Keratinocyte (primary cell): ENCODE data around the gene NLGN4X. TPM values are rescaled to one million over a fixed set of nuclear protein-coding genes. Genes with fewer than 3 reads are reported as not detected.

Experiments used
- DNase-seq: peaks from one replicate; pipeline ENCODE4 v3.0.0-alpha.2; 2011; ENCODE audit warnings: low read depth, missing footprints, low spot score
- FAIRE-seq: peaks from 2 replicates; lab custom pipeline; 2011; peaks lifted over from hg19 to GRCh38; lab: Jason Lieb, UNC
- H2AFZ ChIP-seq: 2 replicates; pipeline ENCODE4 v1.6.0; 2012; ENCODE audit warnings: low read length, control low read depth, inconsistent platforms; ENCODE audit not compliant: control insufficient read depth
- H3K27ac ChIP-seq: 2 replicates; pipeline ENCODE4 v1.5.1; 2011; ENCODE audit warnings: low read length; ENCODE audit not compliant: control insufficient read depth, insufficient read depth
- H3K27me3 ChIP-seq: 3 replicates; pipeline ENCODE4 v1.6.0; 2011; ENCODE audit warnings: low read length; ENCODE audit not compliant: control insufficient read depth, insufficient read depth; ENCODE audit errors: extremely low read depth
- H3K36me3 ChIP-seq, 2 experiments: 2 replicates in 1 of 2; 3 replicates in 1 of 2; pipeline ENCODE4 v1.5.1; 2011; ENCODE audit warnings: low read length in 2 of 2, mild to moderate bottlenecking in 1 of 2; ENCODE audit not compliant: control insufficient read depth in 2 of 2, insufficient read depth in 2 of 2; ENCODE audit errors: extremely low read depth in 1 of 2
- H3K4me1 ChIP-seq: 3 replicates; pipeline ENCODE4 v1.5.1; 2011; ENCODE audit warnings: low read length; ENCODE audit not compliant: control insufficient read depth, insufficient read depth; ENCODE audit errors: extremely low read depth
- H3K4me2 ChIP-seq: 3 replicates; pipeline ENCODE4 v1.6.0; 2011; ENCODE audit warnings: low read depth, low read length; ENCODE audit not compliant: control insufficient read depth, insufficient read depth; ENCODE audit errors: extremely low read depth
- H3K4me3 ChIP-seq, 3 experiments: fragments of 200-600 bp in 1 of 3; sonication (generic) in 1 of 3; 2 replicates in 2 of 3; 3 replicates in 1 of 3; pipeline ENCODE4 v1.5.1; 2011 to 2016; ENCODE audit warnings: low read length in 3 of 3, mild to moderate bottlenecking in 3 of 3, control low read depth in 2 of 3, inconsistent platforms in 1 of 3, low read depth in 1 of 3, mixed read lengths in 1 of 3, mixed run types in 1 of 3, moderate library complexity in 1 of 3; ENCODE audit not compliant: control insufficient read depth in 2 of 3, insufficient read depth in 2 of 3; ENCODE audit errors: extremely low read depth in 1 of 3
- H3K79me2 ChIP-seq: 2 replicates; pipeline ENCODE4 v1.6.0; 2012; ENCODE audit warnings: low read length; ENCODE audit not compliant: control insufficient read depth, insufficient read depth
- H3K9ac ChIP-seq: 3 replicates; pipeline ENCODE4 v1.6.0; 2011; ENCODE audit warnings: low read length; ENCODE audit not compliant: control insufficient read depth, insufficient read depth; ENCODE audit errors: extremely low read depth
- H3K9me1 ChIP-seq: 3 replicates; pipeline ENCODE4 v1.6.0; 2011; ENCODE audit warnings: low read length; ENCODE audit not compliant: control insufficient read depth, insufficient read depth; ENCODE audit errors: extremely low read depth
- H3K9me3 ChIP-seq: 2 replicates; pipeline ENCODE4 v1.5.1; 2012; ENCODE audit warnings: low read depth, low read length; ENCODE audit not compliant: control insufficient read depth
- H4K20me1 ChIP-seq: 3 replicates; pipeline ENCODE4 v1.6.0; 2011; ENCODE audit warnings: low read length; ENCODE audit not compliant: control insufficient read depth, insufficient read depth; ENCODE audit errors: extremely low read depth
- EZH2 ChIP-seq: IDR thresholded peaks from one replicate; pipeline ENCODE4 v1.6.1; 2012; ENCODE audit warnings: inconsistent platforms, mild to moderate bottlenecking, low read length, moderate library complexity
- dilution Hi-C: fragments of 300-500 bp; cut with MboI; formaldehyde crosslinking; loops from one replicate; pipeline ENCODE4 v1.7.0; 2020; ENCODE audit warnings: low sequenced_read_pairs; ENCODE audit not compliant: extremely low pct_ligation_motif_present
- polyA plus RNA-seq, 5 experiments: library from polyadenylated mRNA; depleted of rRNA in 3 of 5; stranded (reverse) in 3 of 5; stranded (forward) in 1 of 5; unstranded in 1 of 5; fragments of >200 nt; gene quantifications; 1 replicate in 1 of 5; 2 replicates in 3 of 5; 3 replicates in 1 of 5; pipeline versions ENCODE4 v1.2.1 to v1.2.3, GENCODE V29; 2011 to 2012; ENCODE audit warnings: missing spikeins in 2 of 5, low read depth in 1 of 5, low replicate concordance in 1 of 5
- TF ChIP-seq, protein P1 (sequence below), 3 experiments: IDR thresholded peaks in 1 of 3; conservative IDR thresholded peaks in 1 of 3; optimal IDR thresholded peaks in 1 of 3; 2 replicates in 2 of 3; 3 replicates in 1 of 3; pipeline versions ENCODE3 to v1.5.1; 2011; ENCODE audit warnings: low read length in 3 of 3, mild to moderate bottlenecking in 3 of 3, moderate library complexity in 2 of 3, control low read depth in 1 of 3, inconsistent platforms in 1 of 3; ENCODE audit not compliant: insufficient read depth in 2 of 3; ENCODE audit errors: extremely low read depth in 1 of 3

NLGN4X gene
- polyA plus RNA-seq, 1 donor (not counting 4 experiments of a cell fraction or from before 2014, with no cell fraction given), result 2.0 TPM

DNA sequence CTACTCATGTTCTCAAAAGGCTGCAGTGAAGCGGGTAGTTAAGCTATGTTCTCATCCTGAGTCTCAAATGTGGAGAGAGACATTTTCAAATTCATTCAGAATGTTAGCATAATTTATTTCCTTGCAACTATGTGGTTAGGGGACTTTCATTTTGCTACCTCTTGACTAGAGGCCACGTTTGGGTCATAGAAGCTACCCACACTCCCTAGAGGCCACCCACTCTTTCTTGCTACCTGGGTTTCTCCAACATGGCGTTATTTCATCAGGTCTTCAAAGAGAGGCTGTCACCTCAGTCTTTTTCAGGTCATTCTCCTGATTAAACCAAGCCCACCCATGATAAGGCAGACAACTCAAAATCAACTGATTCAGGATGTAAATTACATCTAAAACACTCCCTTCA lies 34.3 kb upstream of the NLGN4X start:
- dilution Hi-C loops, result no loop called here
- FAIRE-seq (no peak), DNase-seq (no peak)
- Histone ChIP-seq H3K4me3 (no peak overlapping the region), H4K20me1 (no peaks in the 10 kb centered on the region), H3K79me2 (no peaks in the 10 kb centered on the region), H3K36me3 (no peaks in the 10 kb centered on the region), H3K9me1 (no peaks in the 10 kb centered on the region), H2AFZ (no peak overlapping the region), H3K4me2 (no peak overlapping the region), H3K27ac (no peak overlapping the region), H3K27me3 (no peaks in the 10 kb centered on the region), H3K9me3 (no peaks in the 10 kb centered on the region), H3K9ac (no peak overlapping the region), H3K4me1 (no peaks in the 10 kb centered on the region)
- TF ChIP-seq, protein P1, sequence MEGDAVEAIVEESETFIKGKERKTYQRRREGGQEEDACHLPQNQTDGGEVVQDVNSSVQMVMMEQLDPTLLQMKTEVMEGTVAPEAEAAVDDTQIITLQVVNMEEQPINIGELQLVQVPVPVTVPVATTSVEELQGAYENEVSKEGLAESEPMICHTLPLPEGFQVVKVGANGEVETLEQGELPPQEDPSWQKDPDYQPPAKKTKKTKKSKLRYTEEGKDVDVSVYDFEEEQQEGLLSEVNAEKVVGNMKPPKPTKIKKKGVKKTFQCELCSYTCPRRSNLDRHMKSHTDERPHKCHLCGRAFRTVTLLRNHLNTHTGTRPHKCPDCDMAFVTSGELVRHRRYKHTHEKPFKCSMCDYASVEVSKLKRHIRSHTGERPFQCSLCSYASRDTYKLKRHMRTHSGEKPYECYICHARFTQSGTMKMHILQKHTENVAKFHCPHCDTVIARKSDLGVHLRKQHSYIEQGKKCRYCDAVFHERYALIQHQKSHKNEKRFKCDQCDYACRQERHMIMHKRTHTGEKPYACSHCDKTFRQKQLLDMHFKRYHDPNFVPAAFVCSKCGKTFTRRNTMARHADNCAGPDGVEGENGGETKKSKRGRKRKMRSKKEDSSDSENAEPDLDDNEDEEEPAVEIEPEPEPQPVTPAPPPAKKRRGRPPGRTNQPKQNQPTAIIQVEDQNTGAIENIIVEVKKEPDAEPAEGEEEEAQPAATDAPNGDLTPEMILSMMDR (optimal IDR thresholded peaks at IDR 0.05 in 1 of 3, IDR thresholded peaks at IDR 0.05 in 1 of 3, conservative IDR thresholded peaks at IDR 0.05 in 1 of 3; ENCODE audit: extremely low read depth in 1 of 3, insufficient read depth in 2 of 3, low read length in 3 of 3), result no peak
- no peak for TF ChIP-seq EZH2

DNA sequence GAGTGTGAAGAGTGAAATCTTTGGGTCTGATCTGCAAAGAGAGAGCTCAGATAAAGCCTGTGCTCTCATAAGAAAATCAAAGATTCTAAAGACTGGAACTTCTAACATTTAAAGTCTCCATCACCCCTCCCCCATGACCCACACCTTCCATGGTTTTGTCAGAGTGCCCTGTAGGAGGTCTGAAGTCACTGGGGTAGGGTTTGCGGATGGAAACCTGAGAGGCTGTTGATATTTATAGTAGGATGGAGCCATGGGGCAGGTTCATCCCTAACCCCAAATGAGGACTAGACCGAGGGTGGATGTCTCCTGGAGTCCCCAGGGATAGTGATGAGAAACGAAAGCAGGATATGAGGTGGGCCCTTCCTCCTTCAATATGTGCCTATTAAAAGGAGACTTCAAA lies 28.4 kb upstream of the NLGN4X start:
- H3K27ac ChIP-seq, result no peak overlapping the region
- FAIRE-seq, result no peak
- H4K20me1 ChIP-seq, result no peaks in the 10 kb centered on the region
- TF ChIP-seq EZH2, result no peak
- TF ChIP-seq, protein P1 (optimal IDR thresholded peaks at IDR 0.05 in 1 of 3, IDR thresholded peaks at IDR 0.05 in 1 of 3, conservative IDR thresholded peaks at IDR 0.05 in 1 of 3; ENCODE audit: extremely low read depth in 1 of 3, insufficient read depth in 2 of 3, low read length in 3 of 3), result no peak
- no peak overlapping the region for H3K4me2 ChIP-seq
- no peak for DNase-seq
- no peaks in the 10 kb centered on the region for H3K79me2 ChIP-seq
- no peak overlapping the region for H2AFZ ChIP-seq
- H3K9me1 ChIP-seq, result no peaks in the 10 kb centered on the region
- H3K9me3 ChIP-seq, result no peaks in the 10 kb centered on the region
- H3K4me3 ChIP-seq, result no peak overlapping the region
- dilution Hi-C loops, result no loop called here
- no peaks in the 10 kb centered on the region for H3K4me1 ChIP-seq
- no peaks in the 10 kb centered on the region for H3K36me3 ChIP-seq
- no peaks in the 10 kb centered on the region for H3K27me3 ChIP-seq
- H3K9ac ChIP-seq, result no peak overlapping the region
